Measurements from ENCODE around the gene MYO3A.

DNA sequence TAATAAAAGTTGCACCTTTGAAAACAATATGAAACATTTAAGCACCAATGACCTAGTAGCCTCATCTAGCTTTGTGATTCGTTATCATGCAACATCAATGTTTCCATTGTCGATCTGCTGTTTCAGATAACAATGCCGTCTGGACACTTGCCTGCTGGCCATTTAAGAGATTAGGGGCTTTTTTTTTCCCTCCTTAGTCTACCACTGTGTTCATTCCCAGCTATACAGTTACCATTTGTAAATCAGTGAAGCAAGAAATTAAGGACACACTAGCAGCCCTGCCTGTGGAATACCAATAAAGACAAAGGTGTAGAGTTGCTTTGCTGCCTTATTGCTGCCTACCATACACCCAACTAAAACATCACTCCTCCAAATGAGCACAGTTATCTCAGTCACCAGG is 37.6 kb upstream of the MYO3A start:
- TF ChIP-seq, protein P1, sequence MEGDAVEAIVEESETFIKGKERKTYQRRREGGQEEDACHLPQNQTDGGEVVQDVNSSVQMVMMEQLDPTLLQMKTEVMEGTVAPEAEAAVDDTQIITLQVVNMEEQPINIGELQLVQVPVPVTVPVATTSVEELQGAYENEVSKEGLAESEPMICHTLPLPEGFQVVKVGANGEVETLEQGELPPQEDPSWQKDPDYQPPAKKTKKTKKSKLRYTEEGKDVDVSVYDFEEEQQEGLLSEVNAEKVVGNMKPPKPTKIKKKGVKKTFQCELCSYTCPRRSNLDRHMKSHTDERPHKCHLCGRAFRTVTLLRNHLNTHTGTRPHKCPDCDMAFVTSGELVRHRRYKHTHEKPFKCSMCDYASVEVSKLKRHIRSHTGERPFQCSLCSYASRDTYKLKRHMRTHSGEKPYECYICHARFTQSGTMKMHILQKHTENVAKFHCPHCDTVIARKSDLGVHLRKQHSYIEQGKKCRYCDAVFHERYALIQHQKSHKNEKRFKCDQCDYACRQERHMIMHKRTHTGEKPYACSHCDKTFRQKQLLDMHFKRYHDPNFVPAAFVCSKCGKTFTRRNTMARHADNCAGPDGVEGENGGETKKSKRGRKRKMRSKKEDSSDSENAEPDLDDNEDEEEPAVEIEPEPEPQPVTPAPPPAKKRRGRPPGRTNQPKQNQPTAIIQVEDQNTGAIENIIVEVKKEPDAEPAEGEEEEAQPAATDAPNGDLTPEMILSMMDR (IDR thresholded peaks at IDR 0.05) = no peak
- TF ChIP-seq POLR2A (IDR thresholded peaks at IDR 0.05) = no peak

All from uterus (tissue), 2 donors.